HAP-1 (cell line): Measurements from ENCODE around the gene RBM38.
"Not testable (repeated sequence)": the region's sequence is repeated elsewhere in the genome, so short reads cannot be mapped to it uniquely, and the experiment has no call there.

Experiments
- DNase-seq, 2 experiments: peaks; one replicate each; pipeline ENCODE4 v3.0.0-alpha.2; 2016 to 2020; ENCODE audit warnings: low spot score in 2 of 2
- H3K27me3 ChIP-seq: fragments of 250-450 bp; sonication (Bioruptor Pico); 2 replicates; pipeline ENCODE4 v1.5.1; 2020; ENCODE audit warnings: low read depth, mild to moderate bottlenecking, moderate library complexity
- H3K36me3 ChIP-seq: fragments of 250-450 bp; sonication (Bioruptor Pico); replicated peaks from 2 replicates; pipeline ENCODE4 v1.5.1; 2020; ENCODE audit warnings: mild to moderate bottlenecking
- H3K4me1 ChIP-seq: fragments of 250-450 bp; sonication (Bioruptor Pico); 2 replicates; pipeline ENCODE4 v1.5.1; 2020; ENCODE audit warnings: mild to moderate bottlenecking
- H3K4me3 ChIP-seq: fragments of 250-450 bp; sonication (Bioruptor Pico); 2 replicates; pipeline ENCODE4 v1.5.1; 2020; ENCODE audit warnings: mild to moderate bottlenecking, moderate library complexity
- H3K9me3 ChIP-seq: fragments of 250-450 bp; sonication (Bioruptor Pico); 2 replicates; pipeline ENCODE4 v1.5.1; 2020; ENCODE audit warnings: mild to moderate bottlenecking, moderate library complexity
- in situ Hi-C: fragments of 300-500 bp; cut with MboI; formaldehyde crosslinking; loops from 3 replicates; pipeline ENCODE4 v1.14.3; 2020; ENCODE audit warnings: low sequenced_read_pairs, inconsistent platforms, mixed read lengths

Gene RBM38

DNA sequence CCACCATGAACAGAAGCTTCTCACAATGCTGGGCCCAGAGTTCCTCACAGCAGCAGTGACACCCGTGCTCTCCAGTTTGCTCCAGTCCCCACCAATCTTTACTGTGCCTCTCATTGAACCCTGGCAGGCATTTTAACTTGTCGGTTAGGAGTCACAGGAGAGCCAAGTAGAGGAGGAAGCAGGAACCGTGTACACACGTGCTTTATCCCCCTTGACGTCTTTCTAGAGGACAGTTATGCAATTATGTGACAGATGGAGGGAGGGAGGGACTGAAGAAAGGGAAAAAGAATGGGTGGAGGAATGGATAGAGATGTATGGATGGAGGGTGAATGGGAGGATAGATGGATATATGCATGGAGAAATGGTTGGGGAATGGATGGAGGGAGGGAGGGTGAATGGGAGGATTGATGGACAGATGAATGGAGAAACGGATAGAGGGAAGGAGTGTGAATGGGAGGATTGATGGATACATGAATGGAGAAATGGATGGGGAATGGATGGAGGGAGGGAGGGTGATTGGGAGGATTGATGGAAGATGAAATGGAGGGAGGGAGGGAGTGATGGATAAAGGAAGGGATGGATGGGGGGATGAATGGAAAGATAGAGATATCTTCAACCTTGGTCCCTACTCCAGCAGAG is 26.0 kb downstream of the RBM38 start:
- DNase-seq = no peak
- in situ Hi-C loops = no loop called here
- H3K4me1 ChIP-seq = no peaks in the 10 kb centered on the region

DNA sequence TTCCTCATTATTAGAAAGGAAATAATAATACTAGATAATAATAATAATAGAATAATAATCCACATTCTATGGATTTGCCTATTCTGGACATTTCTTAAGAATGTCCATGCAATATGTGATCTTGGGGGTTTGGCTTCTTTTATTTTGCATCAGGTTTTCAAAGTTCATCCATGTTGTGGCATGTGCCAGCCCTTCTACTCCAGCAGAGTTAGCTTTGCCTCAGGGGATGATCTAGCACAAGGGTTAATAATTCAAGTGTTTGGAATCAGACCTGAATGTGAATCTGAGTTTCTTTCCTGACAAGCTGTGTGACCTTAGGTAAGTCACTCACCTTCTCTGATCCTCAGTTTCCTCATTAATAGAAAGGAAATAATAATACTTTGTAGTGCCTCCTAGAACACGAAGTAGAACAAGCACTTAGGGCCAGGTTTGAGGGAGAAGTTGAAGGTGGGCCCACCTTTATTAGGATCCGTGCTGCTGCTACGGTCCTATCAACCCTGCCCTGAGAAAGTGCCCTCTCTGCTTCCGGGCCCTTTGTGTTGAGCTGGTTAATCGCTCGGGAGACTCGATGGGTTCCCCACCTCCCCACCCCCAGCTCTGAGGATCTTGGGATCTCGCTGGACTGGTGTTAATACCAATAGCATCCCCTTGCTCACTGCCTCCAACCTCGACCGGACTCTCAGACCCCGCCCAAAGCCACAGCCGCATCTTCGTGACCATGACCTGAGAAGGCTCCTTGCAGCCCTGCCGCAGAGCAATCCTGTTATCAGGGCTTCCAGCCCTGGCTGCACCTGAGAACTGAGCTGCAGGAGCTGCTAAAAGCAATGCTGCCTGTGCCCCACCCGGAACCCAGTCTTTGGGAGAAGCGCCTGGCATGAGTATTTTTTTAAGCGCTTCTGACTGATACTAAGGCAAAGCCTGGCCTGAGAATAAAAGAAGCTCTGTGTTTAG is 26.9 kb downstream of the RBM38 start:
- H3K36me3 ChIP-seq = no peaks in the 10 kb centered on the region
- no peak overlapping the region for H3K4me3 ChIP-seq
- H3K9me3 ChIP-seq = no peaks in the 10 kb centered on the region
- no peaks in the 10 kb centered on the region for H3K27me3 ChIP-seq
- DNase-seq = no peak
- no peaks in the 10 kb centered on the region for H3K4me1 ChIP-seq
- in situ Hi-C loops = no loop called here

More for the DNA sequence above, 26.0 kb downstream of the RBM38 start:
- Histone ChIP-seq H3K9me3 (no peaks in the 10 kb centered on the region), H3K27me3 (no peaks in the 10 kb centered on the region), H3K4me3 (no peak overlapping the region), H3K36me3 (no peaks in the 10 kb centered on the region)

DNA sequence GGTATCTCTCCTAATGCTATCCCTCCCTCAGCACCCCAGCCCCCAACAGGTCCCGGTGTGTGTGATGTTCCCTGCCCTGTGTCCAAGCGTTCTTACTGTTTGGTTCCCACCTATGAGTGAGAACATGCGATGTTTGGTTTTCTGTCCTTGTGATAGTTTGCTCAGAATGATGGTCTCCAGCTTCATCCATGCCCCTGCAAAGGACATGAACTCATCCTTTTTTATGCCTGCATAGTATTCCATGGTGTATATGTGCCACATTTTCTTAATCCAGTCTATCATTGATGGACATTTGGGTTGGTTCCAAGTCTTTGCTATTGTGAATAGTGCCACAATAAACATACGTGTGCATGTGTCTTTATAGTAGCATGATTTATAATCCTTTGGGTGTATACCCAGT is 28.3 kb downstream of the RBM38 start:
- in situ Hi-C loops, H3K4me3 ChIP-seq, DNase-seq, H3K9me3 ChIP-seq, H3K36me3 ChIP-seq, H3K27me3 ChIP-seq, H3K4me1 ChIP-seq: not testable (repeated sequence)

DNA sequence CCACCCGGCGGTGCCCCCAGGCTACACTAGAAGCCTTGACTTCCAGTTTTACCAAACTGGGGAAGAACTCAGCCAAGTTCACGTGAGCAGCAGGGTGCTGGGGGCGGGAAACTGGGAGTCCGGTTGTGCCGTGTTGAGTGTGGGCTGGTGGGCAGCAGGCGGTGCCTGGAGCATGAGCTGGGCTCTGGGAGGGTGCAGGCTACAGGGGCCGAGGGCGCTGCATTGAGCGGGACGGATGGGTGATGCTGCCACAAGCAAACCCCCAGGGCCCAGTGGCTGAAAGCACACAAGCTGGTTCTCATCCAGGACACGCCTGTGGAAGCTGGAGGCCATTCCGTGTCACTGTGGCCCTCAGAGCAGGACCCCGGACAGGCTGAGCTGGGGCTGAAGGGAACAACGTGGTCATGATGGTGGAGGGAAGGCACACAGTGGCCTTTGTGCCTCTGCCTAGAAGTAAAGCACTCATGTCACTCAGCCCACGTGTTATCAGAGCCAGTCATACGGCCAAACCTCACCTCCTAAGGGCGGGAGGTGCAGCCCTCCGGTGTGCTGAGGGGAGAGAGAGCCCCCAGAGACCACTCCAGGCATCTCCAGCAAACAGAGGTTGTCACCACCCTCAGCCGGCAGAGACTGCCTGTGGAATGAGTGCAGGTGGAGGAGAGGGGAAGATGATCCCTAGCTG is 29.5 kb downstream of the RBM38 start:
- DNase-seq = no peak
- H3K4me3 ChIP-seq = no peak overlapping the region
- in situ Hi-C loops = no loop called here
- H3K9me3 ChIP-seq = no peaks in the 10 kb centered on the region
- H3K4me1 ChIP-seq = no peaks in the 10 kb centered on the region
- no peaks in the 10 kb centered on the region for H3K36me3 ChIP-seq
- no peaks in the 10 kb centered on the region for H3K27me3 ChIP-seq

DNA sequence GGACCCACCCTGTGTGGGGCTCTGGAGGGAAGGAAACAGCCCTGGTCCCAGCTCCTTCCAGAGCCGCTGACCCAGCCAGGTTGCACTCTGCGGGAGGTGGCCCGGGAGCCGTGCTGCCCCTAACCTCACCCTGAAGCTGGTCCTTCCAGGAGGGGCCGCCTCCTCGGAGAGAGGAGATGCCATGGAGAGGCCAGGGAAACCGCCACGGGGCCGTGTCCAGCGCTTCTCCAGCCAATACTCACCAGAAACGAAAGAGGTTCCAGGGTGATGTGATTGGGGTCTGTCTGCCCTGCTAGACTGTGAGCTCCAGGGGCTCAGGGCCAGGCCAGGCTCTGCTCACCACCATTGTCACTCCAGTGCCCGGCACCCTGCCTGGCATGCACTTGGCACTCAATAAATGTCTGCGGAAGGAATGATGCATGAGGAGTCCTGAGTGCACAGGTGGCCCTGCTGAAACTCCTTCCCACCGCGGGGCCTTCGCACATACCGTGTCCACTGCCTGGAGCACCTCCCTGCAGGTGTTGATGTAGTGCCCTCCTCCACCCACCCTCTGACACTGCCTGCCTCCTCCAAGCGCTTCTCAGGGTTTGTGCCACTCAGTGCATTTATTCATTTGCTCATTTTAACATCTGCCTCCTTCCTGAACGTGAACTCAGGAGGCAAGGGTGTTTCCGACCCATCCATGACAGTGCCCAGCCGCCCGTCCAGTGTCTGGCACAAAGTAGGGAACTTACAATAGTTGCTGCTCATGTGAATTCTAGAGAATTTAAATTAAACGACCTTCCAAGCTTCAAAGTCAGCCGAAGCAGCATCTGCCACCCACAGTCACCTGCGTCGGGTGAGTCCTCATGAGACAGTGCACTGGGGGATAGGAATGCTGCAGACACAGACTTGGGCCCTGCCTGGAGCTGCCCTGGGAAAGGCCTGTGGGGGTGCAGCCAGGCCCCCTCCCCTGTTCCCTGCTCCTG is 30.3 kb downstream of the RBM38 start:
- Histone ChIP-seq H3K36me3 (no peaks in the 10 kb centered on the region), H3K4me1 (no peaks in the 10 kb centered on the region), H3K9me3 (no peaks in the 10 kb centered on the region), H3K4me3 (no peak overlapping the region), H3K27me3 (no peaks in the 10 kb centered on the region)
- no peak for DNase-seq
- in situ Hi-C loops = no loop called here

DNA sequence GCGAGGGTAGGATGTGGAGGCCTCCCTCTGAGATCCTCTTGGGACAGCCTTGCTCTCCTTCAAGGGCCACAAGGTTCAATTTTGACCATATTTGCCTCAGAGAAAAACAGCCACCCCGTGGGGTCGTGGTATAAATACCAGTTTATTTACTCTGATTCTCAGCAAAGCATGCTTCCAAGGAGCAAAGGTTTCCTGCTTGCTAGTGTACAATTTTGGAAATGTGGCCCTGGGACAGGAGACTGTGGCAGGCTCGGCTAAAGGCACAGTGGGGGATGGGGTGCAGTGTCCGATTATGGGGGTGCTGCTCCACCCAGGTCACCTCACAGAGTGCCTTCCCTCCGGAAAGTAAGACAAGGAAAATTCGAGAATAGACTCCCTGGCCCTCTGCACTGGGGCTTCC is 31.1 kb downstream of the RBM38 start:
- DNase-seq = no peak
- Histone ChIP-seq H3K27me3 (no peaks in the 10 kb centered on the region), H3K4me3 (no peak overlapping the region), H3K9me3 (no peaks in the 10 kb centered on the region), H3K36me3 (no peaks in the 10 kb centered on the region), H3K4me1 (no peaks in the 10 kb centered on the region)
- in situ Hi-C loops = no loop called here

DNA sequence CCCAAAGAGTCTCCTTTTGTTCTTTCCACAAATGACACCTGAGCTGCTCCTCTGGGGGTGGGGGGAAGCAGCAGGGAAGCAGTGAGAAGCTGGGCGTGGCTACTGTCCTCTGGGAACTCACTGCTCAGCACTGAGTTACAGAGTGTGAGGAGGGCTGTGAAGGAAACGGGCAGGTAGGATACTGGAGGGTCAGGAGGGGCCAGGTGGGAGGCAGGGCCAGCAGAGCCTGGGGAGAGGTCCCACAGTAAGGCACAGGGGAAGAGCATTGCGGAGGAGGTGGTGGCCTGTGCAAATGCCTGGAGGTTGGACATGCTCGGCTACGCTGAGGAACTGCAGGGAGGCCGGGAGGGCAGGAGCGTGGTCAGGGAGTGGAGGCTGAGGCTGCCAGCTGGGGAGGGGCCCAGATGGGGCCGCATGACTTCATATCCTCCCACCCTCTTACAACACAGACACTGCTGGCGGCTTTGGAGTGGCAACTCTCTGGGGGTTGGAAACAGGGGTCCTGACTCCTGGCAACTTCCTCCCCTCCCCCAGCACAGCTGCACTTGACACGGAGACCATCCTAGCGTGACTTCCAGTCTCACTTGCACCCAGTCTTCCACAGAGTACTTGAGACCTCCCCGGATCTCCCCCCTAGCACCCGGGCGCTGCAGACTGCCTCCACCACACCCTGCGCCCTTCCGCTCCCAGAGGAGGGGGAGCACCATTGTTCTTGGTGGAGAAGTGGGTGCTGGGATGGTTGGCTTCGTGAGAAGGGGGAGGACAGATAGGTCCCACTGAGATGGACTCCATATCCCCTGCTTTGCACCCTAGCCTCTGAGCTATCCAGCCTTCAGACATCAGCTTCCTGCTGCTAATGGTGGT is 34.2 kb downstream of the RBM38 start:
- H3K27me3 ChIP-seq = no peaks in the 10 kb centered on the region
- H3K9me3 ChIP-seq = no peaks in the 10 kb centered on the region
- in situ Hi-C loops = no loop called here
- no peak for DNase-seq
- H3K4me1 ChIP-seq = no peaks in the 10 kb centered on the region
- no peaks in the 10 kb centered on the region for H3K36me3 ChIP-seq
- no peak overlapping the region for H3K4me3 ChIP-seq

DNA sequence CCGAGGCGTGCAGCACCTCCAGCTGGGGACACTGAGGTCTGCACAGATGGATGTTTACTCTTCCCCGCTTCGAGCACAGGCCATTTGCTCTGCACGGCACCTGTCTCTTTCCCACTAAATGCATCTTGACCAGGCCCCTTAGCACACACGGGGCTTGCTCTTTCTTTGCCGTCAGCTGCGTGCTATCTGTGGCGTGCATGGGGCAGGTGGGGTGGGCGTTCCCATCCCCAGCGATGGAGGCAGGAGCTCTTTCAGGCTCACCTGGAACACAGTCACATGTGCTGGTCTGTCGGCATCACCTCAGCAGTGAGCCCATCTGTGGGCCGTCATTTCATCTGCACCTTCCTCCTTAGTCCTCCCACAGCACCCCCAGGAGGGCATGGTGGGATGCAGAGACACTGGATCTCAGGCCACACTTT is 35.1 kb downstream of the RBM38 start:
- H3K9me3 ChIP-seq = no peaks in the 10 kb centered on the region
- H3K4me1 ChIP-seq = no peaks in the 10 kb centered on the region
- no peak for DNase-seq
- H3K36me3 ChIP-seq = no peaks in the 10 kb centered on the region
- no peak overlapping the region for H3K4me3 ChIP-seq
- no peaks in the 10 kb centered on the region for H3K27me3 ChIP-seq
- in situ Hi-C loops = no loop called here

DNA sequence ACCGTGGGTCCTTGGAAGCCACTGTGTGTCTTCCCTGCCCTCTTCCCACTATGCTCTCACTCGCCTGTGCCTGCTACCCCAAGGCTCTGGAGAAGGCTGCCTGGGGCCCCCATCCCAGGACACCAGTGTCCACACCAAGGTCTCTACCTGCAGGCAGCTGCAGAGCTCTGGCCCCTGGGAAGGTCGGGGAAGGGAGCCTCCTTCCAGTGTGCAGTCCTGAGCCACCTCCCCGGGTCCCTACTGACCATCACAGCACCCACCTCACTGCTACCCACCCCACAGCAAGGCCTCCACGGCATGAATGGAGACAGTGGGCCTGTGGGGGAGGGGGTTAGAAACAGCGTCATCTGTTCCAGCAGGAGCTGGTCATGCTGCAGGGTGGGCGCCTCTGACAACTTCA is 35.6 kb downstream of the RBM38 start:
- in situ Hi-C loops = no loop called here
- Histone ChIP-seq H3K27me3 (no peaks in the 10 kb centered on the region), H3K9me3 (no peaks in the 10 kb centered on the region), H3K36me3 (no peaks in the 10 kb centered on the region), H3K4me3 (no peak overlapping the region), H3K4me1 (no peaks in the 10 kb centered on the region)
- DNase-seq = no peak

DNA sequence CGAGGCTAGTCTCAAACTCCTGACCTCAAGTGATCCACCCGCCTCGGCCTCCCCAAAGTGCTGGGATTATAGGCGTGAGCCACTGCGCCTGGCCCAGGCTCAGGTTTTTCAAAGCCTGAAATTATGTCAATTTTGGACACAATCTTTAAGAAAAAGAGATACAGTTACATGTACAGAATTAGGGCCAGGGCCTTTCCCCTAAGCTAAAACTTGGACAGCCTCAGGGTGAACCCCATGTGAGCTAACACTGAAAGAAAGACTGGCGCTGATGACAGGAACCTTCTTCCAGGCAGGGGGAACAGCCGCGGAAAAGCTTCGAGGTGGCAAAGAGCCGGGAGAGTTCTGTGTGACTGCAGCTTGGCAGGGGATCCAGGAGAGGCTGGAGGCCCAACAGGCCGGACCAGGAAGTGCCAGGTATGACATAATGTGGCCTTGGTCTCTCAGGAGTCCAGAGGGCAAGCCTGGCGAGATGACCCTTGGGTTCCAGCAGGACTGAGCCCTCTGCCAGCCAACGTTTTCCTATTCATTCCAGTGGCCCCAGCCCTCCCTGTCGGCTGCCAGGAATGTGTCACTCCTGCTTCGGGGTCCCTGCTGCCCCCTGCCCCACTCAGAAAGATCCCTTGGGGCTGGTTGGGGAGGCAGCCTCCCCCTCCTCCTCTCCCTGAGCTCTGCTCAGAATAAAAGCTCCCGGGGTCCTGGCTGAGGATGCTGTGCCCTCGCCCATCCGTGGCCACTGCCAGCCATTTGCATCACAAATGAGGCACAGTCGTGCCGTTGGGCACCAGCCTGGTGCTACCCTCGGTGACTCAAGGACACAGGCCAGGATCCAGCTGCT is 37.3 kb downstream of the RBM38 start:
- H3K4me1 ChIP-seq = no peaks in the 10 kb centered on the region
- no peak for DNase-seq
- H3K36me3 ChIP-seq = no peaks in the 10 kb centered on the region
- in situ Hi-C loops = no loop called here
- no peak overlapping the region for H3K4me3 ChIP-seq
- no peaks in the 10 kb centered on the region for H3K27me3 ChIP-seq
- H3K9me3 ChIP-seq = no peaks in the 10 kb centered on the region

DNA sequence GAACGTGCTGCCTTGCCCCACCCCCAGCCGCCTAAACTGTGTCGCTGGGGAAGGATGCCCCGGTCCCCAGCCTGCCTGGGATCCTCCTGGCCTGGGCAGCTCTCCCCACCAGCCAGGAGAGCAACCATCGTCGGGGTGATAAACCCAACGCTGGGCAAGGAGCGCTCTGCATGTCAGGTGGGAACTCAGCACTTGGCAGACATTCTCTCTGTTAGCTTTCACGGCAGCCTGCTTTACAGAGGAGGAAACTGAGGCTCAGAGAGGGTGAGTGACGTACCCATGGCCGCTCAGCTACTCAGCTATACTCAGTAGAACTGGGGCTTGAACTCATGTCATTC is 37.9 kb downstream of the RBM38 start:
- H3K27me3 ChIP-seq = no peaks in the 10 kb centered on the region
- H3K9me3 ChIP-seq = no peaks in the 10 kb centered on the region
- H3K36me3 ChIP-seq = no peaks in the 10 kb centered on the region
- in situ Hi-C loops = no loop called here
- DNase-seq = no peak
- H3K4me1 ChIP-seq = no peaks in the 10 kb centered on the region
- no peak overlapping the region for H3K4me3 ChIP-seq

DNA sequence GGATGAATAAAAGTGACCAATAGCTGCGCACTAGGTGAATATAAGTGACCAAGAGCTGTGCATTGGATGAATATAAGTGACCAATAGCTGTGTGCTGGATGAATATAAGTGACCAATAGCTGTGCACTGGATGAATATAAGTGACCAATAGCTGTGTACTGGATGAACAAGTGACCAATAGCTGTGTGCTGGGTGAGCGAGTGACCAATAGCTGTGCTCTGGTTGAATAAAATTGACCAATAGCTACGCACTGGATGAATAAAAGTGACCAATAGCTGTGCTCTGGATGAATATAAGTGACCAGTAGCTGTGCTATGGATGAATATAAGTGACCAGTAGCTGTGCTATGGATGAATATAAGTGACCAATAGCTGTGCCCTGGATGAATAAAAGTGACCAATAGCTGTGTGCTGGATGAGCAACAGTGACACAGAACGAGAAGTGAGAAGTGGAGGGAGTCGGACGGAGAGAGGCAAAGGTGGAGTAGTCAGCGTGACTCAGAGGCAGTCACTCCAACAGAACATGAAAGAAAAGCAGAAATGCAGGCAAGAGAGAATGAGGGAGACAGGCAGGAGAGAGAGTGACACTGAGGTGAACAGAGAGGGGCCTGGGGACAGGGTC is 38.5 kb downstream of the RBM38 start:
- H3K4me3 ChIP-seq = no peak overlapping the region
- H3K4me1 ChIP-seq = no peaks in the 10 kb centered on the region
- H3K27me3 ChIP-seq = no peaks in the 10 kb centered on the region
- in situ Hi-C loops = no loop called here
- no peaks in the 10 kb centered on the region for H3K9me3 ChIP-seq
- DNase-seq = no peak
- no peaks in the 10 kb centered on the region for H3K36me3 ChIP-seq
